Lung (tissue), 12 donors: Measurements from ENCODE around the gene PCLO. TPM values are rescaled to one million over a fixed set of nuclear protein-coding genes. Genes with fewer than 3 reads are reported as not detected.

Source experiments
- ATAC-seq: fragments of 200-7000 bp; cut with Tn5 transposase; one replicate; pipeline ENCODE4 v1.9.1; 2020; ENCODE audit warnings: moderate number of reproducible peaks; ENCODE audit not compliant: insufficient read depth, low FRiP score
- DNase-seq, 3 donors: peaks; one replicate each; pipeline ENCODE4 v3.0.0-alpha.2; 2013 to 2017
- H3K27ac ChIP-seq, 2 donors: one replicate each; pipeline ENCODE4 v1.5.1; 2013; ENCODE audit warnings: mild to moderate bottlenecking in 2 of 2, moderate library complexity in 2 of 2, control low read depth in 1 of 2, inconsistent platforms in 1 of 2, low read depth in 1 of 2, low read length in 1 of 2
- H3K27me3 ChIP-seq, 3 donors: one replicate each; pipeline ENCODE4 v1.5.1; 2013; ENCODE audit warnings: low read length in 2 of 3; ENCODE audit not compliant: control insufficient read depth in 3 of 3, insufficient read depth in 3 of 3
- H3K36me3 ChIP-seq, 4 donors: one replicate each; pipeline ENCODE4 v1.5.1; 2013; ENCODE audit warnings: low read length in 4 of 4, mild to moderate bottlenecking in 1 of 4, moderate library complexity in 1 of 4; ENCODE audit not compliant: control insufficient read depth in 4 of 4, insufficient read depth in 4 of 4
- H3K4me1 ChIP-seq, 5 donors: one replicate each; pipeline ENCODE4 v1.5.1; 2013; ENCODE audit warnings: low read length in 5 of 5, mild to moderate bottlenecking in 2 of 5, moderate library complexity in 1 of 5; ENCODE audit not compliant: control insufficient read depth in 5 of 5, insufficient read depth in 5 of 5
- H3K4me3 ChIP-seq: one replicate; pipeline ENCODE4 v1.5.1; 2013; ENCODE audit warnings: mild to moderate bottlenecking, control low read depth, moderate library complexity
- H3K9ac ChIP-seq, 2 donors: one replicate each; pipeline ENCODE4 v1.5.1; 2013; ENCODE audit warnings: low read length in 2 of 2, control low read depth in 1 of 2; ENCODE audit not compliant: insufficient read depth in 1 of 2
- H3K9me3 ChIP-seq, 4 donors: one replicate each; pipeline ENCODE4 v1.5.1; 2013; ENCODE audit warnings: low read length in 3 of 4, mild to moderate bottlenecking in 1 of 4, moderate library complexity in 1 of 4; ENCODE audit not compliant: control insufficient read depth in 4 of 4, insufficient read depth in 3 of 4
- WGBS, 2 donors: extraction: QIAGEN DNeasy Blood & Tissue Kit; methylation state at CpG; one replicate each; pipeline ENCODE4 v1.1.7; 2013; 5-methylcytosine and 5-hydroxymethylcytosine counted together
- polyA plus RNA-seq, 2 donors: library from polyadenylated mRNA; stranded (reverse); fragments of 200-250 nt; gene quantifications; one replicate each; pipeline ENCODE4 v1.2.1, GENCODE V29; 2013
- total RNA-seq, 2 donors: library from RNA; depleted of rRNA in 1 of 2; stranded (reverse); fragments of >200 nt in 1 of 2; gene quantifications; one replicate each; pipeline ENCODE4 v1.2.1, GENCODE V29; 2014 to 2021
- TF ChIP-seq, protein P1 (sequence below): IDR thresholded peaks from 2 replicates; pipeline ENCODE4 v1.5.1; 2012; ENCODE audit warnings: mild to moderate bottlenecking; ENCODE audit errors: control extremely low read depth, extremely low read depth
- donor health status: control.
- donor health status: control.
- donor health status: Bipolar disorder and iron deficiency.
- donor health status: healthy.
- donor health status: DM: yes; HTN: yes; CAD: no.

Gene PCLO
- total and polyA plus RNA-seq, 4 donors, result 1.0 to 8.3 (median 3.7) TPM

DNA sequence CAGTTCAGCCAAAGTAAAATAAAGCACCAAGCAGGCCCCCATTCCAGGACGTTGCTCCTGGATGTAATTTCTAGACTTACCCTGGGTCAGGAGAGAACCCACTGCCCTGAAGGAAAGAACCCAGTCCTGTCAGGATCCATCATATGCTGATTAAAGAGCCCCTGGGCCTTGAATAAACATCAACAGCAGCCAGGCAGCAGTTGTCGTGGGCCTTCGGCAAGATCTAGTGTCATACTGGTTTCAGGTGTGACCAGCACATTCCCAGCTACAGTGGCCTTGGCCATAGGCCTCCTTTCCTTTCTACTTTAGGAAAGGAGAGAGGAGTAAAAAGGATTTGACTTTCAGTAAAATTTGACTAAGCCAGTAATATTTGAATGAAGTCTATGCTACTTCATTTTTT lies 430.0 kb downstream of the PCLO start:
- Histone ChIP-seq H3K4me3 (no peak overlapping the region), H3K36me3 (no peaks in the 10 kb centered on the region), H3K27ac (no peak overlapping the region), H3K4me1 (no peaks in the 10 kb centered on the region), H3K9me3 (no peaks in the 10 kb centered on the region), H3K9ac (no peak overlapping the region), H3K27me3 (no peaks in the 10 kb centered on the region)
- DNase-seq, result no peak
- no peak for ATAC-seq
- WGBS, 2 donors, result 78 to 83% methylated on average over 3 of the region's 3 CpGs
- TF ChIP-seq, protein P1, sequence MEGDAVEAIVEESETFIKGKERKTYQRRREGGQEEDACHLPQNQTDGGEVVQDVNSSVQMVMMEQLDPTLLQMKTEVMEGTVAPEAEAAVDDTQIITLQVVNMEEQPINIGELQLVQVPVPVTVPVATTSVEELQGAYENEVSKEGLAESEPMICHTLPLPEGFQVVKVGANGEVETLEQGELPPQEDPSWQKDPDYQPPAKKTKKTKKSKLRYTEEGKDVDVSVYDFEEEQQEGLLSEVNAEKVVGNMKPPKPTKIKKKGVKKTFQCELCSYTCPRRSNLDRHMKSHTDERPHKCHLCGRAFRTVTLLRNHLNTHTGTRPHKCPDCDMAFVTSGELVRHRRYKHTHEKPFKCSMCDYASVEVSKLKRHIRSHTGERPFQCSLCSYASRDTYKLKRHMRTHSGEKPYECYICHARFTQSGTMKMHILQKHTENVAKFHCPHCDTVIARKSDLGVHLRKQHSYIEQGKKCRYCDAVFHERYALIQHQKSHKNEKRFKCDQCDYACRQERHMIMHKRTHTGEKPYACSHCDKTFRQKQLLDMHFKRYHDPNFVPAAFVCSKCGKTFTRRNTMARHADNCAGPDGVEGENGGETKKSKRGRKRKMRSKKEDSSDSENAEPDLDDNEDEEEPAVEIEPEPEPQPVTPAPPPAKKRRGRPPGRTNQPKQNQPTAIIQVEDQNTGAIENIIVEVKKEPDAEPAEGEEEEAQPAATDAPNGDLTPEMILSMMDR, result no peak

DNA sequence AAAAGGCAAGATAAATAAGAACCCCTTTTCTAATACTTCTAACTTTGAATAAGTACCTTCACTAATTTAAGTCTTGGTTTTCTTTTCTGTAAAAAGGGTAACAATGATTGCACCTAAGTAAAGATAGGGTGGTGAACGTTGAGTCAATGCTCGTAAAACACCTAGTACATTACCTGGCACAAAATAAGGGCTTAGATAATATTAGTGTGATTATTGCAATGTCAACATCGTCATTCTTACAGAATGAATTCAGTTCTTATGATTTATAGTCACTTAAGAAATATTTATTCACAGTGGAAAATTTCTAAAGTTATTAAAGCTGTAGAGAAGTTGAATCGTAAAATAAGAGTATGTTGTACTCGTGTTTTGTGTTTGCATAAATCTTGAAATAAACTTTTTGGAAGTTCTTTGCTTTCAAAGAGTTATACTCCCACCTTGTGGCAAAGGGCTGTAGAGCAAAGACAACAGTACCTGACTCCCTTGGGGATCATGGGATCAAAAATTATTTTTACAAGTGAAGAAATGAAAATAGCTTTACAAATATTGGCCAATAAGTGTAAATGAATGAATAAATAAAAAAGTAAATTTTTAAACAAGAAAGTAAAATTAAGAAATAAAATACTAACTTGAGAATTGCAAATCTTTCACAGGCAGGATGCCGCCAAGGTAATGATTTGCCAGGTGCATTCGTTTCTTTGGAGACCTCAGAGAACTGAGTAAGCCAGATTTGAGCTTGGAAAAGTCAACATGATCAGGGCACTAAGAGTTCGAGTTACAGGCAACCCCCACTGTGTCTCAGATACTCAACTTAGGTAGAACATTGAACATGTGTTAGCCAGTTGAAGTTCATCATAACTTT lies 433.3 kb downstream of the PCLO start:
- no peak overlapping the region for H3K9ac ChIP-seq
- H3K4me1 ChIP-seq, result peaks cover 0 to 10% (median 0%) of the 10 kb centered on the region in 5 donors
- no peaks in the 10 kb centered on the region for H3K27me3 ChIP-seq
- no peaks in the 10 kb centered on the region for H3K36me3 ChIP-seq
- TF ChIP-seq, protein P1, result no peak
- no peaks in the 10 kb centered on the region for H3K9me3 ChIP-seq
- no peak for ATAC-seq
- H3K4me3 ChIP-seq, result no peak overlapping the region
- 39 to 55% methylated on average over 8 of the region's 8 CpGs for WGBS, 2 donors
- H3K27ac ChIP-seq, result no peak overlapping the region
- DNase-seq, result peak in 2 of 3 donors; percentile 64

DNA sequence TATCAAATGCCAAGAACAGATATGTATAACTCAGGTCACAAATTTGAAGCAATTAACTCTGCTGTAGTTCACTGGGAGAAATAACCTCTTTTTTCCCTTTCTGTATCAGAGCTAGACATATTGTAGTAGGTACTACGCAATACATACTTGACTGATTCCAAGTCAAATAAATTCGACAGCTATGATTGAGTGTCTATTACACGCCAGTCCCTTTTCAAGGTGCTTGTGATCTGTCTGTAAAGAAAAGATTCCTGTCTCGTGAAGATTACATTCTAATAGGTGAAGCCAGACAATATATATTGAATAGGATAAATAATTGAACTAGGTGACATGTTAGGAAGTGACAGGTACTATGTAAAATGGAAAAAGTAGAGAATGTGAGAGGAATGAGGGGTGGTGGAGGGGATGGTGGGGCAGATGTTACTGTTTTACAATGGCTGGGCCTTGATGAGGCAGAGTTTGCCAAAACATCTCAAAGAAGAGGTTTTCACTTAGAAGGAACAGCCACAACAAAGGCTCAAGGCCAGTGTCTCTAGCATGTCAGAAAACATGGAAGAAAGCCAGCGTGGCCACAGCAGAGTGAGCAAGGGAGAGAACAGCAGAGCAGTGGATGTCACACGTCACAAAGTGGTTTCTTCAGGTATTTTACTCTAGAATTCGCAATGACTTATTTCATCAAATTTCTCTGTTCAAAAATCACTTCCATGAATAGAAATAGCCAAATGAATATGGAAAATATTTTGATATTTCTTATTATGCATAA lies 436.5 kb downstream of the PCLO start:
- Histone ChIP-seq H3K4me3 (no peak overlapping the region), H3K9ac (no peak overlapping the region), H3K27me3 (no peaks in the 10 kb centered on the region), H3K4me1 (peaks cover 0 to 10% (median 0%) of the 10 kb centered on the region in 5 donors), H3K36me3 (no peaks in the 10 kb centered on the region), H3K27ac (no peak overlapping the region), H3K9me3 (no peaks in the 10 kb centered on the region)
- no peak for ATAC-seq
- TF ChIP-seq, protein P1, result no peak
- peak; percentile 37 to 69 (median 56) for DNase-seq
- WGBS, 2 donors, result 68 to 84% methylated on average over 7 of the region's 7 CpGs
